GM23338 (cell line): ENCODE data around the gene PALLD. TPM values are rescaled to one million over a fixed set of nuclear protein-coding genes. Genes with fewer than 3 reads are reported as not detected.

Experiments used
- ATAC-seq: fragments of 200-7000 bp; cut with Tn5 transposase; 3 replicates; pipeline ENCODE4 v1.9.1; 2020
- DNase-seq: peaks from one replicate; pipeline ENCODE4 v3.0.0-alpha.2; 2015; ENCODE audit warnings: low spot score
- H2AFZ ChIP-seq: fragments of 200-600 bp; sonication (generic); 2 replicates; pipeline ENCODE4 v1.8.0; 2016; ENCODE audit warnings: antibody characterized with exemption, mild to moderate bottlenecking, moderate library complexity
- H3F3A ChIP-seq: fragments of 200-600 bp; sonication (generic); replicated peaks from 2 replicates; pipeline ENCODE4 v1.8.0; 2017; ENCODE audit warnings: antibody characterized with exemption, mixed run types, low read depth
- H3K27ac ChIP-seq: fragments of 200-600 bp; sonication (generic); 2 replicates; pipeline ENCODE4 v1.6.1; 2016; ENCODE audit warnings: low read depth
- H3K27me3 ChIP-seq: fragments of 200-600 bp; sonication (generic); 2 replicates; pipeline ENCODE4 v1.8.0; 2016; ENCODE audit warnings: mild to moderate bottlenecking, mixed run types, moderate library complexity; ENCODE audit not compliant: insufficient read depth
- H3K36me3 ChIP-seq: fragments of 200-600 bp; sonication (generic); 2 replicates; pipeline ENCODE4 v1.8.0; 2016; ENCODE audit warnings: mild to moderate bottlenecking; ENCODE audit not compliant: insufficient read depth
- H3K4me1 ChIP-seq: fragments of 200-600 bp; sonication (generic); 2 replicates; pipeline ENCODE4 v1.8.0; 2016; ENCODE audit warnings: mild to moderate bottlenecking, moderate library complexity; ENCODE audit not compliant: insufficient read depth
- H3K4me2 ChIP-seq: fragments of 200-600 bp; sonication (generic); 2 replicates; pipeline ENCODE4 v1.7.1; 2017; ENCODE audit warnings: mixed run types
- H3K4me3 ChIP-seq: fragments of 200-600 bp; sonication (generic); 2 replicates; pipeline ENCODE4 v1.6.1; 2016; ENCODE audit warnings: mixed run types
- H3K79me2 ChIP-seq: fragments of 200-600 bp; sonication (generic); replicated peaks from 2 replicates; pipeline ENCODE4 v1.8.0; 2017; ENCODE audit warnings: mild to moderate bottlenecking; ENCODE audit not compliant: insufficient read depth
- H3K9me2 ChIP-seq: fragments of 200-600 bp; sonication (generic); 2 replicates; pipeline ENCODE4 v1.8.0; 2017; ENCODE audit not compliant: insufficient read depth
- H4K20me1 ChIP-seq: fragments of 200-600 bp; sonication (generic); replicated peaks from 2 replicates; pipeline ENCODE4 v1.8.0; 2017; ENCODE audit warnings: mild to moderate bottlenecking; ENCODE audit not compliant: insufficient read depth
- H3K27ac Mint-ChIP-seq: 2 replicates; pipeline ENCODE4 v1.8.0; 2020; ENCODE audit warnings: inconsistent platforms, mild to moderate bottlenecking, moderate library complexity, mixed read lengths
- H3K27me3 Mint-ChIP-seq: 3 replicates; pipeline ENCODE4 v1.8.0; 2022; ENCODE audit warnings: low read depth, mild to moderate bottlenecking, moderate library complexity, mixed read lengths, inconsistent platforms; ENCODE audit not compliant: insufficient read depth, poor library complexity
- H3K36me3 Mint-ChIP-seq: 3 replicates; pipeline ENCODE4 v1.8.0; 2021; ENCODE audit warnings: low read depth, mild to moderate bottlenecking, inconsistent platforms, moderate library complexity, mixed read lengths
- H3K4me1 Mint-ChIP-seq: 3 replicates; pipeline ENCODE4 v1.8.0; 2020; ENCODE audit warnings: mild to moderate bottlenecking, inconsistent platforms, mixed read lengths
- H3K4me3 Mint-ChIP-seq: 3 replicates; pipeline ENCODE4 v1.8.0; 2021; ENCODE audit warnings: moderate library complexity, mild to moderate bottlenecking, inconsistent platforms, mixed read lengths
- H3K9me3 Mint-ChIP-seq: 3 replicates; pipeline ENCODE4 v1.8.0; 2020; ENCODE audit warnings: moderate library complexity, mild to moderate bottlenecking, inconsistent platforms, mixed read lengths
- CREB1 ChIP-seq: fragments of 250-450 bp; sonication (Bioruptor Pico); IDR thresholded peaks from 2 replicates; pipeline ENCODE4 v1.5.0; 2020; ENCODE audit warnings: low read depth, mild to moderate bottlenecking, moderate library complexity
- EZH2 ChIP-seq: fragments of 200-600 bp; sonication (generic); IDR thresholded peaks from one replicate; pipeline ENCODE4 v1.8.0; 2017; ENCODE audit warnings: antibody characterized with exemption, mild to moderate bottlenecking, low read depth; ENCODE audit not compliant: unreplicated experiment
- EZH2phosphoT487 ChIP-seq: fragments of 200-600 bp; sonication (generic); IDR thresholded peaks from one replicate; pipeline ENCODE4 v1.8.1; 2018; ENCODE audit warnings: antibody characterized with exemption; ENCODE audit not compliant: unreplicated experiment
- JUNB ChIP-seq: IDR thresholded peaks from one replicate; pipeline ENCODE4 v1.6.1; 2016; ENCODE audit warnings: antibody characterized with exemption; ENCODE audit not compliant: unreplicated experiment
- NANOG ChIP-seq: IDR thresholded peaks from 2 replicates; pipeline ENCODE4 v1.6.1; 2016; ENCODE audit warnings: antibody characterized with exemption, borderline replicate concordance
- STAT1 ChIP-seq: IDR thresholded peaks from one replicate; pipeline ENCODE4 v1.6.1; 2016; ENCODE audit warnings: antibody characterized with exemption; ENCODE audit not compliant: unreplicated experiment
- ZNF331 ChIP-seq: fragments of 250-450 bp; sonication (Bioruptor Pico); IDR thresholded peaks from 2 replicates; pipeline ENCODE4 v1.5.0; 2020; ENCODE audit warnings: low read depth, mild to moderate bottlenecking, moderate library complexity
- polyA plus RNA-seq: library from polyadenylated mRNA; unstranded; fragments of >200 nt; fragmentation: Nextera tagmentation; extraction: Ambion mirVana; gene quantifications from 2 replicates; pipeline ENCODE4 v1.2.1, GENCODE V29; 2016
- total RNA-seq: library from RNA; depleted of rRNA; stranded (reverse); fragments of >200 nt; shearing (Covaris generic); gene quantifications from 2 replicates; pipeline ENCODE4 v1.2.3, GENCODE V29; 2014
- TF ChIP-seq, protein P1 (sequence below), 2 experiments: fragments of 200-600 bp in 1 of 2; sonication (generic) in 1 of 2; conservative IDR thresholded peaks; 2 replicates each; pipeline versions ENCODE4 v1.5.1 to v1.6.1; 2016 to 2017; ENCODE audit warnings: antibody characterized with exemption in 2 of 2, low read depth in 2 of 2, mild to moderate bottlenecking in 2 of 2, moderate library complexity in 1 of 2
- TF ChIP-seq, protein P2 (sequence below): fragments of 250-450 bp; sonication (Bioruptor Pico); IDR thresholded peaks from 2 replicates; pipeline ENCODE4 v1.5.0; 2020; ENCODE audit warnings: mild to moderate bottlenecking, moderate library complexity
- TF ChIP-seq, protein P3 (sequence below): IDR thresholded peaks from 2 replicates; pipeline ENCODE4 v1.6.1; 2016; ENCODE audit warnings: antibody characterized with exemption
- TF ChIP-seq, protein P4 (sequence below): IDR thresholded peaks from one replicate; pipeline ENCODE4 v1.6.1; 2018; ENCODE audit warnings: antibody characterized with exemption; ENCODE audit not compliant: unreplicated experiment

PALLD gene
- total and polyA plus RNA-seq, 2 experiments from 2014 or later, result 13.1 to 30.2 TPM

DNA sequence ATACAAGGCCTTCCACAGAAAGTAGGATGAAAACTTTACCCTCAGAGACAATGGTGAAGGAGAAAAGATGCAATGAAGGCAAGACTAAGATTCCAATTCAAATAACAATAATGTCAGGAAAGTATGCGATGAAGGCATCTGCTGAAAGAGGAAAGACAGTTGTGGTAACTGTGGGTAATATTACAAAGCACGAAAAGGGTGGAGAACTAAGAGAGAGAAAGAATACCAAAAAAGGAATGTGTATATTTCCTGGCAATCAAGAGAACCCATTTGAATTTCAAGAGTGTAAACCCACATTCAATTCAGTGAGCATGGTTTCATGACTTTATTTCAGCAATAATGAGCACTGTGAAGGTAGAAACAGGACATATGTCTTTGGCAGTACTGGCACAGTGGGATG lies 225.5 kb downstream of the PALLD start:
- Mint-ChIP-seq H3K4me1 (peaks cover 8% of the 10 kb centered on the region; the same call in 2 of the 3 replicates), H3K9me3 (peaks cover 7% of the 10 kb centered on the region; the same call in 1 of the 3 replicates), H3K27me3 (no peaks in the 10 kb centered on the region), H3K4me3 (no peak overlapping the region), H3K36me3 (peaks cover 2% of the 10 kb centered on the region; the same call in 1 of the 3 replicates), H3K27ac (no peak overlapping the region)
- Histone ChIP-seq H3K36me3 (no peaks in the 10 kb centered on the region), H3K4me2 (no peak overlapping the region), H3K27ac (no peak overlapping the region), H3K9me2 (peaks cover 6% of the 10 kb centered on the region; the same call in 1 of the 2 replicates), H3K27me3 (peaks cover 4% of the 10 kb centered on the region), H3K4me3 (no peak overlapping the region), H3K79me2 (no peaks in the 10 kb centered on the region), H4K20me1 (no peaks in the 10 kb centered on the region), H3K4me1 (0 out of 2 replicates have a peak, but pooled peaks cover 3% of the 10 kb centered on the region), H3F3A (no peaks in the 10 kb centered on the region), H2AFZ (no peak overlapping the region)
- ATAC-seq, result no peak
- no peak for DNase-seq
- TF ChIP-seq EZH2phosphoT487, result no peak
- no peak for TF ChIP-seq EZH2
- TF ChIP-seq, protein P1, sequence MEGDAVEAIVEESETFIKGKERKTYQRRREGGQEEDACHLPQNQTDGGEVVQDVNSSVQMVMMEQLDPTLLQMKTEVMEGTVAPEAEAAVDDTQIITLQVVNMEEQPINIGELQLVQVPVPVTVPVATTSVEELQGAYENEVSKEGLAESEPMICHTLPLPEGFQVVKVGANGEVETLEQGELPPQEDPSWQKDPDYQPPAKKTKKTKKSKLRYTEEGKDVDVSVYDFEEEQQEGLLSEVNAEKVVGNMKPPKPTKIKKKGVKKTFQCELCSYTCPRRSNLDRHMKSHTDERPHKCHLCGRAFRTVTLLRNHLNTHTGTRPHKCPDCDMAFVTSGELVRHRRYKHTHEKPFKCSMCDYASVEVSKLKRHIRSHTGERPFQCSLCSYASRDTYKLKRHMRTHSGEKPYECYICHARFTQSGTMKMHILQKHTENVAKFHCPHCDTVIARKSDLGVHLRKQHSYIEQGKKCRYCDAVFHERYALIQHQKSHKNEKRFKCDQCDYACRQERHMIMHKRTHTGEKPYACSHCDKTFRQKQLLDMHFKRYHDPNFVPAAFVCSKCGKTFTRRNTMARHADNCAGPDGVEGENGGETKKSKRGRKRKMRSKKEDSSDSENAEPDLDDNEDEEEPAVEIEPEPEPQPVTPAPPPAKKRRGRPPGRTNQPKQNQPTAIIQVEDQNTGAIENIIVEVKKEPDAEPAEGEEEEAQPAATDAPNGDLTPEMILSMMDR (conservative IDR thresholded peaks at IDR 0.05; ENCODE audit: low read depth in 2 of 2), result no peak
- TF ChIP-seq, protein P2, sequence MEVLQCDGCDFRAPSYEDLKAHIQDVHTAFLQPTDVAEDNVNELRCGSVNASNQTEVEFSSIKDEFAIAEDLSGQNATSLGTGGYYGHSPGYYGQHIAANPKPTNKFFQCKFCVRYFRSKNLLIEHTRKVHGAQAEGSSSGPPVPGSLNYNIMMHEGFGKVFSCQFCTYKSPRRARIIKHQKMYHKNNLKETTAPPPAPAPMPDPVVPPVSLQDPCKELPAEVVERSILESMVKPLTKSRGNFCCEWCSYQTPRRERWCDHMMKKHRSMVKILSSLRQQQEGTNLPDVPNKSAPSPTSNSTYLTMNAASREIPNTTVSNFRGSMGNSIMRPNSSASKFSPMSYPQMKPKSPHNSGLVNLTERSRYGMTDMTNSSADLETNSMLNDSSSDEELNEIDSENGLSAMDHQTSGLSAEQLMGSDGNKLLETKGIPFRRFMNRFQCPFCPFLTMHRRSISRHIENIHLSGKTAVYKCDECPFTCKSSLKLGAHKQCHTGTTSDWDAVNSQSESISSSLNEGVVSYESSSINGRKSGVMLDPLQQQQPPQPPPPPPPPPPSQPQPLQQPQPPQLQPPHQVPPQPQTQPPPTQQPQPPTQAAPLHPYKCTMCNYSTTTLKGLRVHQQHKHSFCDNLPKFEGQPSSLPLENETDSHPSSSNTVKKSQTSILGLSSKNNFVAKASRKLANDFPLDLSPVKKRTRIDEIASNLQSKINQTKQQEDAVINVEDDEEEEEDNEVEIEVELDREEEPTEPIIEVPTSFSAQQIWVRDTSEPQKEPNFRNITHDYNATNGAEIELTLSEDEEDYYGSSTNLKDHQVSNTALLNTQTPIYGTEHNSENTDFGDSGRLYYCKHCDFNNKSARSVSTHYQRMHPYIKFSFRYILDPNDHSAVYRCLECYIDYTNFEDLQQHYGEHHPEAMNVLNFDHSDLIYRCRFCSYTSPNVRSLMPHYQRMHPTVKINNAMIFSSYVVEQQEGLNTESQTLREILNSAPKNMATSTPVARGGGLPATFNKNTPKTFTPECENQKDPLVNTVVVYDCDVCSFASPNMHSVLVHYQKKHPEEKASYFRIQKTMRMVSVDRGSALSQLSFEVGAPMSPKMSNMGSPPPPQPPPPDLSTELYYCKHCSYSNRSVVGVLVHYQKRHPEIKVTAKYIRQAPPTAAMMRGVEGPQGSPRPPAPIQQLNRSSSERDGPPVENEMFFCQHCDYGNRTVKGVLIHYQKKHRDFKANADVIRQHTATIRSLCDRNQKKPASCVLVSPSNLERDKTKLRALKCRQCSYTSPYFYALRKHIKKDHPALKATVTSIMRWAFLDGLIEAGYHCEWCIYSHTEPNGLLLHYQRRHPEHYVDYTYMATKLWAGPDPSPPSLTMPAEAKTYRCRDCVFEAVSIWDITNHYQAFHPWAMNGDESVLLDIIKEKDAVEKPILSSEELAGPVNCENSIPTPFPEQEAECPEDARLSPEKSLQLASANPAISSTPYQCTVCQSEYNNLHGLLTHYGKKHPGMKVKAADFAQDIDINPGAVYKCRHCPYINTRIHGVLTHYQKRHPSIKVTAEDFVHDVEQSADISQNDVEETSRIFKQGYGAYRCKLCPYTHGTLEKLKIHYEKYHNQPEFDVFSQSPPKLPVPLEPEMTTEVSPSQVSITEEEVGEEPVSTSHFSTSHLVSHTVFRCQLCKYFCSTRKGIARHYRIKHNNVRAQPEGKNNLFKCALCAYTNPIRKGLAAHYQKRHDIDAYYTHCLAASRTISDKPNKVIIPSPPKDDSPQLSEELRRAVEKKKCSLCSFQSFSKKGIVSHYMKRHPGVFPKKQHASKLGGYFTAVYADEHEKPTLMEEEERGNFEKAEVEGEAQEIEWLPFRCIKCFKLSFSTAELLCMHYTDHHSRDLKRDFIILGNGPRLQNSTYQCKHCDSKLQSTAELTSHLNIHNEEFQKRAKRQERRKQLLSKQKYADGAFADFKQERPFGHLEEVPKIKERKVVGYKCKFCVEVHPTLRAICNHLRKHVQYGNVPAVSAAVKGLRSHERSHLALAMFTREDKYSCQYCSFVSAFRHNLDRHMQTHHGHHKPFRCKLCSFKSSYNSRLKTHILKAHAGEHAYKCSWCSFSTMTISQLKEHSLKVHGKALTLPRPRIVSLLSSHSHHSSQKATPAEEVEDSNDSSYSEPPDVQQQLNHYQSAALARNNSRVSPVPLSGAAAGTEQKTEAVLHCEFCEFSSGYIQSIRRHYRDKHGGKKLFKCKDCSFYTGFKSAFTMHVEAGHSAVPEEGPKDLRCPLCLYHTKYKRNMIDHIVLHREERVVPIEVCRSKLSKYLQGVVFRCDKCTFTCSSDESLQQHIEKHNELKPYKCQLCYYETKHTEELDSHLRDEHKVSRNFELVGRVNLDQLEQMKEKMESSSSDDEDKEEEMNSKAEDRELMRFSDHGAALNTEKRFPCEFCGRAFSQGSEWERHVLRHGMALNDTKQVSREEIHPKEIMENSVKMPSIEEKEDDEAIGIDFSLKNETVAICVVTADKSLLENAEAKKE, result no peak
- TF ChIP-seq JUNB, result no peak
- TF ChIP-seq, protein P3, sequence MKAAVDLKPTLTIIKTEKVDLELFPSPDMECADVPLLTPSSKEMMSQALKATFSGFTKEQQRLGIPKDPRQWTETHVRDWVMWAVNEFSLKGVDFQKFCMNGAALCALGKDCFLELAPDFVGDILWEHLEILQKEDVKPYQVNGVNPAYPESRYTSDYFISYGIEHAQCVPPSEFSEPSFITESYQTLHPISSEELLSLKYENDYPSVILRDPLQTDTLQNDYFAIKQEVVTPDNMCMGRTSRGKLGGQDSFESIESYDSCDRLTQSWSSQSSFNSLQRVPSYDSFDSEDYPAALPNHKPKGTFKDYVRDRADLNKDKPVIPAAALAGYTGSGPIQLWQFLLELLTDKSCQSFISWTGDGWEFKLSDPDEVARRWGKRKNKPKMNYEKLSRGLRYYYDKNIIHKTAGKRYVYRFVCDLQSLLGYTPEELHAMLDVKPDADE, result no peak
- TF ChIP-seq ZNF331, result no peak
- no peak for TF ChIP-seq CREB1 (CRISPR knock-in tag)
- no peak for TF ChIP-seq NANOG
- no peak for TF ChIP-seq STAT1
- TF ChIP-seq, protein P4, sequence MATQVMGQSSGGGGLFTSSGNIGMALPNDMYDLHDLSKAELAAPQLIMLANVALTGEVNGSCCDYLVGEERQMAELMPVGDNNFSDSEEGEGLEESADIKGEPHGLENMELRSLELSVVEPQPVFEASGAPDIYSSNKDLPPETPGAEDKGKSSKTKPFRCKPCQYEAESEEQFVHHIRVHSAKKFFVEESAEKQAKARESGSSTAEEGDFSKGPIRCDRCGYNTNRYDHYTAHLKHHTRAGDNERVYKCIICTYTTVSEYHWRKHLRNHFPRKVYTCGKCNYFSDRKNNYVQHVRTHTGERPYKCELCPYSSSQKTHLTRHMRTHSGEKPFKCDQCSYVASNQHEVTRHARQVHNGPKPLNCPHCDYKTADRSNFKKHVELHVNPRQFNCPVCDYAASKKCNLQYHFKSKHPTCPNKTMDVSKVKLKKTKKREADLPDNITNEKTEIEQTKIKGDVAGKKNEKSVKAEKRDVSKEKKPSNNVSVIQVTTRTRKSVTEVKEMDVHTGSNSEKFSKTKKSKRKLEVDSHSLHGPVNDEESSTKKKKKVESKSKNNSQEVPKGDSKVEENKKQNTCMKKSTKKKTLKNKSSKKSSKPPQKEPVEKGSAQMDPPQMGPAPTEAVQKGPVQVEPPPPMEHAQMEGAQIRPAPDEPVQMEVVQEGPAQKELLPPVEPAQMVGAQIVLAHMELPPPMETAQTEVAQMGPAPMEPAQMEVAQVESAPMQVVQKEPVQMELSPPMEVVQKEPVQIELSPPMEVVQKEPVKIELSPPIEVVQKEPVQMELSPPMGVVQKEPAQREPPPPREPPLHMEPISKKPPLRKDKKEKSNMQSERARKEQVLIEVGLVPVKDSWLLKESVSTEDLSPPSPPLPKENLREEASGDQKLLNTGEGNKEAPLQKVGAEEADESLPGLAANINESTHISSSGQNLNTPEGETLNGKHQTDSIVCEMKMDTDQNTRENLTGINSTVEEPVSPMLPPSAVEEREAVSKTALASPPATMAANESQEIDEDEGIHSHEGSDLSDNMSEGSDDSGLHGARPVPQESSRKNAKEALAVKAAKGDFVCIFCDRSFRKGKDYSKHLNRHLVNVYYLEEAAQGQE, result no peak
